IMR-90 (cell line): ENCODE results near the gene ZSCAN5A. TPM values are rescaled to one million over a fixed set of nuclear protein-coding genes. Genes with fewer than 3 reads are reported as not detected.

Source experiments
- ATAC-seq: fragments of 200-7000 bp; cut with Tn5 transposase; 2 replicates; pipeline ENCODE4 v1.9.1; 2020; ENCODE audit warnings: low read depth, mild to moderate bottlenecking, moderate library complexity
- BruUV-seq: library from RNA; stranded (reverse); fragments of 400-500 nt; replicated peaks from 2 replicates; lab custom pipeline; 2021; lab: Mats Ljungman, UMichigan
- CTCF ChIA-PET: fragments of 300-600 bp; formaldehyde crosslinking; extraction: SDS; loops from one replicate; lab custom pipeline; 2021; ENCODE audit warnings: antibody characterized with exemption; lab: Yijun Ruan, JAX
- POLR2A ChIA-PET: fragments of 300-600 bp; sonication (Branson Sonifier 250); formaldehyde crosslinking; loops from one replicate; lab custom pipeline; 2022; ENCODE audit warnings: antibody characterized with exemption; ENCODE audit not compliant: unreplicated experiment; lab: Charles Lee
- DNase-seq: peaks from one replicate; pipeline ENCODE4 v3.0.0; 2013
- H2AFZ ChIP-seq: replicated peaks from 2 replicates; pipeline ENCODE3; 2013; ENCODE audit warnings: low read length, mild to moderate bottlenecking; ENCODE audit not compliant: poor library complexity
- H2AK5ac ChIP-seq: 2 replicates; pipeline ENCODE4 v1.6.1; 2013; ENCODE audit warnings: low read depth, low read length, inconsistent platforms
- H2AK9ac ChIP-seq: replicated peaks from 2 replicates; pipeline ENCODE3; 2013; ENCODE audit warnings: mild to moderate bottlenecking, low read depth, low read length, moderate library complexity; ENCODE audit not compliant: poor library complexity
- H2BK120ac ChIP-seq: 2 replicates; pipeline ENCODE4 v1.6.1; 2013; ENCODE audit warnings: low read depth, low read length, inconsistent platforms
- H2BK15ac ChIP-seq: 3 replicates; pipeline ENCODE4 v1.6.1; 2013; ENCODE audit warnings: low read depth, low read length, inconsistent platforms
- H2BK20ac ChIP-seq: 2 replicates; pipeline ENCODE4 v1.6.1; 2013; ENCODE audit warnings: low read depth, mild to moderate bottlenecking, inconsistent platforms, low read length, moderate library complexity
- H2BK5ac ChIP-seq: 2 replicates; pipeline ENCODE4 v1.6.1; 2013; ENCODE audit warnings: mild to moderate bottlenecking, low read depth, low read length, inconsistent platforms; ENCODE audit not compliant: poor library complexity, severe bottlenecking
- H3K14ac ChIP-seq: replicated peaks from 2 replicates; pipeline ENCODE4 v1.6.1; 2013; ENCODE audit warnings: low read depth, low read length, inconsistent platforms
- H3K18ac ChIP-seq: 2 replicates; pipeline ENCODE4 v1.6.1; 2013; ENCODE audit warnings: low read depth, low read length, control low read depth
- H3K23ac ChIP-seq: 2 replicates; pipeline ENCODE4 v1.6.1; 2013; ENCODE audit warnings: low read depth, low read length, inconsistent platforms
- H3K27ac ChIP-seq: 2 replicates; pipeline ENCODE4 v1.5.1; 2013; ENCODE audit warnings: mild to moderate bottlenecking, control low read depth, low read length; ENCODE audit not compliant: insufficient read depth
- H3K27me3 ChIP-seq: 2 replicates; pipeline ENCODE4 v1.6.1; 2013; ENCODE audit warnings: low read length; ENCODE audit not compliant: control insufficient read depth, insufficient read depth
- H3K36me3 ChIP-seq: 2 replicates; pipeline ENCODE4 v1.6.1; 2013; ENCODE audit warnings: low read length, mixed read lengths; ENCODE audit not compliant: control insufficient read depth, insufficient read depth
- H3K4ac ChIP-seq: 2 replicates; pipeline ENCODE4 v1.6.1; 2013; ENCODE audit warnings: low read depth, low read length, inconsistent platforms
- H3K4me1 ChIP-seq: 2 replicates; pipeline ENCODE4 v1.6.1; 2013; ENCODE audit warnings: low read length, mixed read lengths; ENCODE audit not compliant: control insufficient read depth, insufficient read depth
- H3K4me2 ChIP-seq: 2 replicates; pipeline ENCODE4 v1.6.1; 2013; ENCODE audit warnings: low read depth, mild to moderate bottlenecking, control low read depth, low read length, moderate library complexity
- H3K4me3 ChIP-seq: 2 replicates; pipeline ENCODE4 v1.5.1; 2013; ENCODE audit warnings: low read depth, mild to moderate bottlenecking, control low read depth, low read length, moderate library complexity; ENCODE audit not compliant: insufficient read depth
- H3K56ac ChIP-seq: 2 replicates; pipeline ENCODE4 v1.6.1; 2013; ENCODE audit warnings: low read length, inconsistent platforms; ENCODE audit not compliant: insufficient read depth; ENCODE audit errors: extremely low read depth
- H3K79me1 ChIP-seq, 2 experiments: 2 replicates each; pipeline ENCODE4 v1.6.1; 2013; ENCODE audit warnings: low read length in 2 of 2, inconsistent platforms in 1 of 2, low read depth in 1 of 2
- H3K9ac ChIP-seq: 2 replicates; pipeline ENCODE4 v1.6.1; 2013; ENCODE audit warnings: low read depth, low read length, control low read depth
- H3K9me1 ChIP-seq: 2 replicates; pipeline ENCODE4 v1.6.1; 2013; ENCODE audit warnings: low read length, inconsistent platforms; ENCODE audit not compliant: insufficient read depth
- H3K9me3 ChIP-seq: 2 replicates; pipeline ENCODE4 v1.6.1; 2013; ENCODE audit warnings: low read length; ENCODE audit not compliant: control insufficient read depth, insufficient read depth
- H4K20me1 ChIP-seq: 2 replicates; pipeline ENCODE4 v1.6.1; 2013; ENCODE audit warnings: low read length, inconsistent platforms; ENCODE audit not compliant: insufficient read depth
- H4K5ac ChIP-seq: 2 replicates; pipeline ENCODE4 v1.6.1; 2013; ENCODE audit warnings: mild to moderate bottlenecking, low read depth, low read length, control low read depth
- H4K8ac ChIP-seq, 2 experiments: 2 replicates each; pipeline ENCODE4 v1.6.1; 2013; ENCODE audit warnings: low read depth in 2 of 2, low read length in 2 of 2, control low read depth in 1 of 2, inconsistent platforms in 1 of 2
- H4K91ac ChIP-seq: 2 replicates; pipeline ENCODE4 v1.6.1; 2013; ENCODE audit warnings: low read depth, low read length, inconsistent platforms; ENCODE audit not compliant: insufficient read depth
- CEBPB ChIP-seq: IDR thresholded peaks from 2 replicates; pipeline ENCODE4 v1.6.1; 2012; ENCODE audit warnings: low read depth, low read length, improper control_type of control experiment
- MAFK ChIP-seq: IDR thresholded peaks from 2 replicates; pipeline ENCODE4 v1.6.1; 2012; ENCODE audit warnings: low read depth, low read length, improper control_type of control experiment
- MAZ ChIP-seq: IDR thresholded peaks from 2 replicates; pipeline ENCODE4 v1.6.1; 2012; ENCODE audit warnings: low read depth, mild to moderate bottlenecking, low read length, improper control_type of control experiment, moderate library complexity, borderline replicate concordance
- NFE2L2 ChIP-seq: fragments of 150-350 bp; IDR thresholded peaks from 2 replicates; pipeline ENCODE4 v1.6.1; 2016; ENCODE audit warnings: low read depth, mild to moderate bottlenecking, low read length
- POLR2A ChIP-seq: IDR thresholded peaks from 2 replicates; pipeline ENCODE4 v1.6.1; 2012; ENCODE audit warnings: mild to moderate bottlenecking, low read depth, low read length
- WGBS, 2 experiments: methylation state at CpG; one replicate each; pipeline versions ENCODE4 v1.1.5 to v1.1.7; 2013; ENCODE audit warnings: missing lambda C conversion rate in 2 of 2; ENCODE audit not compliant: insufficient read length in 1 of 2; ENCODE audit errors: extremely low coverage in 2 of 2; 5-methylcytosine and 5-hydroxymethylcytosine counted together
- dilution Hi-C: fragments of 300-500 bp; cut with HindIII; formaldehyde crosslinking; loops from one replicate; pipeline ENCODE4 v1.14.3; 2018; ENCODE audit warnings: low sequenced_read_pairs; ENCODE audit not compliant: unreplicated experiment
- in situ Hi-C: fragments of 300-500 bp; cut with MboI; formaldehyde crosslinking; loops from 3 replicates; pipeline ENCODE4 v1.14.3; 2019; ENCODE audit warnings: low sequenced_read_pairs, inconsistent platforms, mixed read lengths
- intact Hi-C: fragments of 100-400 bp; cut with micrococcal nuclease; formaldehyde crosslinking; loops from 2 replicates; pipeline ENCODE4 v1.10.0; 2022
- polyA plus RNA-seq, 3 experiments: library from polyadenylated mRNA; depleted of rRNA; stranded (reverse); fragments of >200 nt; gene quantifications; 2 replicates each; pipeline ENCODE4 v1.2.3, GENCODE V29; 2012; ENCODE audit warnings: low replicate concordance in 1 of 3
- total RNA-seq: library from RNA; depleted of rRNA; stranded (reverse); fragments of >200 nt; gene quantifications from 2 replicates; pipeline ENCODE4 v1.2.3, GENCODE V29; 2012

Gene ZSCAN5A
- total and polyA plus RNA-seq, 2 of the 4 experiments (the other 2 are of a cell fraction) = 4.3 to 5.0 TPM

- peak; percentile 59; the same call in 1 of the 2 replicates for TF ChIP-seq MAZ
- TF ChIP-seq MAFK = no peak; the same call in 1 of the 2 replicates
- no peak; the same call in 1 of the 2 replicates for TF ChIP-seq POLR2A
Measured at GRCh38 chr19:56315077-56315828, 614 bp upstream of the ZSCAN5A start (continued).

- H3K36me3 ChIP-seq = 0 out of 2 replicates have a peak, but pooled peaks cover under 1% of the 10 kb centered on the region
- H2AK5ac ChIP-seq = peak overlapping the region; percentile 80
- peak overlapping the region; percentile 73 for H4K5ac ChIP-seq
- no peaks in the 10 kb centered on the region for H3K27me3 ChIP-seq
- peak overlapping the region; percentile 40; the same call in 1 of the 2 replicates for H4K91ac ChIP-seq
- POLR2A ChIA-PET = no interaction called here
- BruUV-seq = no TSS peak
- intact Hi-C loops (loop anchor here (10.0 kb wide), 1 partner anchor 139 kb away; the partner anchor contains the start of gene GALP), in situ Hi-C loops (no loop called here), dilution Hi-C loops (no loop called here)
- H2BK5ac ChIP-seq = peak overlapping the region; percentile 71
- peak overlapping the region; percentile 55 for H3K4me3 ChIP-seq
- H3K14ac ChIP-seq = peak overlapping the region; percentile 90
- H3K9me3 ChIP-seq = no peaks in the 10 kb centered on the region
- peak overlapping the region; percentile 30; the same call in 1 of the 2 replicates for H3K18ac ChIP-seq
- H3K79me1 ChIP-seq = peaks cover 0 to 17% of the 10 kb centered on the region in 2 experiments; a peak in 3 of 4 replicates
- peak overlapping the region; percentile 61; the same call in 1 of the 2 replicates for H2BK120ac ChIP-seq
- peak overlapping the region; percentile 100 for H2AFZ ChIP-seq
- DNase-seq (peak; percentile 22), ATAC-seq (no peak)
- peak overlapping the region; percentile 89 for H3K9ac ChIP-seq
- peak overlapping the region; percentile 80 to 85 for H4K8ac ChIP-seq
- no peaks in the 10 kb centered on the region for H3K4me1 ChIP-seq
- H3K23ac ChIP-seq = peak overlapping the region; percentile 83
- CTCF ChIA-PET = interaction anchor here (1.7 kb wide), 1 partner anchor 19 kb away, joined by 6 read pairs; no protein-coding TSS in a partner anchor
- H3K27ac ChIP-seq = peak overlapping the region; percentile 79
- H2AK9ac ChIP-seq = peak overlapping the region; percentile 93
- TF ChIP-seq CEBPB = peak; percentile 8; the same call in 1 of the 2 replicates
- no peak for TF ChIP-seq NFE2L2
- no peak overlapping the region for H2BK20ac ChIP-seq
- 0 out of 3 replicates have a peak overlapping the region, but pooled peaks have one; percentile 1 for H2BK15ac ChIP-seq
- H4K20me1 ChIP-seq = no peaks in the 10 kb centered on the region
- H3K56ac ChIP-seq = peak overlapping the region; percentile 79
- peaks cover 10% of the 10 kb centered on the region; the same call in 1 of the 2 replicates for H3K9me1 ChIP-seq
- H3K4ac ChIP-seq = peak overlapping the region; percentile 90
- 0% methylated on average over 2 of the region's 9 CpGs; no CpG with 5 or more reads in 1 of the 2 experiments for WGBS, 2 experiments
- peak overlapping the region; percentile 96 for H3K4me2 ChIP-seq
Measured at GRCh38 chr19:56314018-56314380, 640 bp downstream of the ZSCAN5A start.
